ENCODE results near the gene CHRNB1. TPM values are rescaled to one million over a fixed set of nuclear protein-coding genes. Genes with fewer than 3 reads are reported as not detected.

CHRNB1 gene
- total and polyA plus RNA-seq, 11 donors, result 8.2 to 27.3 (median 11.2) TPM

GRCh38 chr17:7409716-7410115, 35.1 kb upstream of the CHRNB1 start:
- ATAC-seq, result no peak
- DNase-seq, result no peak
- Histone ChIP-seq H3K9me3 (no peaks in the 10 kb centered on the region), H3K27ac (no peak overlapping the region), H3K4me1 (peaks cover 0 to 16% (median 5%) of the 10 kb centered on the region in 12 donors), H3K27me3 (peaks cover 0 to 5% (median 0%) of the 10 kb centered on the region in 9 donors), H3K36me3 (peaks cover 0 to 16% (median 0%) of the 10 kb centered on the region in 9 donors), H3K4me3 (no peak overlapping the region)
- WGBS, 4 donors, result 94 to 95% (median 95%) methylated on average over 6 of the region's 6 CpGs
- intact Hi-C loops (cut with DNase I), result no loop called here
- TF ChIP-seq POLR2A (IDR thresholded peaks at IDR 0.05) (no peak), CTCF (IDR thresholded peaks at IDR 0.05) (no peak)

GRCh38 chr17:7410634-7411426, 34.0 kb upstream of the CHRNB1 start:
- no peak overlapping the region for H3K4me3 ChIP-seq
- H3K4me1 ChIP-seq, result peaks cover 0 to 4% (median 0%) of the 10 kb centered on the region in 12 donors
- no peak overlapping the region for H3K27ac ChIP-seq
- 91 to 96% (median 92%) methylated on average over 22 to 25 of the region's 25 CpGs for WGBS, 4 donors
- H3K36me3 ChIP-seq, result peaks cover 0 to 16% (median 0%) of the 10 kb centered on the region in 9 donors
- intact Hi-C loops (cut with DNase I), result no loop called here
- DNase-seq, result no peak
- TF ChIP-seq POLR2A (IDR thresholded peaks at IDR 0.05), result no peak
- TF ChIP-seq CTCF (IDR thresholded peaks at IDR 0.05), result no peak
- ATAC-seq, result no peak
- H3K9me3 ChIP-seq, result no peaks in the 10 kb centered on the region
- H3K27me3 ChIP-seq, result no peaks in the 10 kb centered on the region

GRCh38 chr17:7411427-7411750, 33.5 kb upstream of the CHRNB1 start:
- ATAC-seq (no peak), DNase-seq (no peak)
- Histone ChIP-seq H3K27ac (no peak overlapping the region), H3K9me3 (no peaks in the 10 kb centered on the region), H3K27me3 (no peaks in the 10 kb centered on the region), H3K4me3 (no peak overlapping the region), H3K4me1 (no peaks in the 10 kb centered on the region), H3K36me3 (peaks cover 0 to 16% (median 0%) of the 10 kb centered on the region in 9 donors)
- TF ChIP-seq CTCF (IDR thresholded peaks at IDR 0.05) (no peak), POLR2A (IDR thresholded peaks at IDR 0.05) (no peak)
- intact Hi-C loops (cut with DNase I), result no loop called here
- 87 to 94% (median 91%) methylated on average over 7 to 8 of the region's 8 CpGs for WGBS, 4 donors

GRCh38 chr17:7413346-7413985, 31.4 kb upstream of the CHRNB1 start:
- Histone ChIP-seq H3K4me3 (no peak overlapping the region), H3K9me3 (no peaks in the 10 kb centered on the region), H3K27ac (no peak overlapping the region), H3K36me3 (peaks cover 0 to 19% (median 0%) of the 10 kb centered on the region in 9 donors), H3K27me3 (no peaks in the 10 kb centered on the region), H3K4me1 (no peaks in the 10 kb centered on the region)
- no peak for TF ChIP-seq CTCF (IDR thresholded peaks at IDR 0.05)
- no peak for TF ChIP-seq POLR2A (IDR thresholded peaks at IDR 0.05)
- DNase-seq (no peak), ATAC-seq (peak in 1 of 4 donors; percentile 45)
- WGBS, 4 donors, result 78 to 93% (median 82%) methylated on average over 4 to 6 of the region's 6 CpGs
- intact Hi-C loops (cut with DNase I), result no loop called here

Data from heart left ventricle (tissue), 16 donors.